ENCODE measurements around the gene KCNV2.

Gene KCNV2

GRCh38 chr9:2691626-2692025 is 25.7 kb upstream of the KCNV2 start:
- no peaks in the 10 kb centered on the region for H3K27me3 ChIP-seq (replicated peaks; ENCODE audit: insufficient read depth, low read length)
- no peaks in the 10 kb centered on the region for H3K4me1 ChIP-seq (ENCODE audit: low read length)
- no peak overlapping the region for H3K9ac ChIP-seq (ENCODE audit: low read length)
- no peaks in the 10 kb centered on the region for H4K20me1 ChIP-seq (ENCODE audit: insufficient read depth, low read length)
- no peak overlapping the region for H3K4me2 ChIP-seq (ENCODE audit: low read depth, low read length)
- H2AFZ ChIP-seq (ENCODE audit: low read length) = no peak overlapping the region
- DNase-seq = no peak
- H3K79me2 ChIP-seq (ENCODE audit: low read length) = no peaks in the 10 kb centered on the region
- no peaks in the 10 kb centered on the region for H3F3A ChIP-seq (ENCODE audit: insufficient read depth, low read length)
- TF ChIP-seq EZH2 (optimal IDR thresholded peaks at IDR 0.05; ENCODE audit: low read depth, low read length) = no peak
- TF ChIP-seq CTCF (IDR thresholded peaks at IDR 0.05; ENCODE audit: low read length) = no peak
- TF ChIP-seq EZH2phosphoT487 (IDR thresholded peaks at IDR 0.05; ENCODE audit: low read length) = no peak
- H3K36me3 ChIP-seq (replicated peaks; ENCODE audit: insufficient read depth, low read length) = no peaks in the 10 kb centered on the region
- H3K27ac ChIP-seq (ENCODE audit: low read length) = no peak overlapping the region
- H3K4me3 ChIP-seq (ENCODE audit: low read length) = no peak overlapping the region
- no peaks in the 10 kb centered on the region for H3K9me2 ChIP-seq (replicated peaks; ENCODE audit: insufficient read depth, low read length)
- H3K9me3 ChIP-seq (replicated peaks; ENCODE audit: insufficient read depth, low read length) = no peaks in the 10 kb centered on the region

GRCh38 chr9:2693056-2693455 is 24.3 kb upstream of the KCNV2 start:
- Histone ChIP-seq H3K9me3 (replicated peaks; ENCODE audit: insufficient read depth, low read length) (no peaks in the 10 kb centered on the region), H3K36me3 (replicated peaks; ENCODE audit: insufficient read depth, low read length) (no peaks in the 10 kb centered on the region)

GRCh38 chr9:2697492-2697891 is 19.8 kb upstream of the KCNV2 start:
- Histone ChIP-seq H3K9ac (ENCODE audit: low read length) (no peak overlapping the region), H3F3A (ENCODE audit: insufficient read depth, low read length) (no peaks in the 10 kb centered on the region), H3K27ac (ENCODE audit: low read length) (no peak overlapping the region), H4K20me1 (ENCODE audit: insufficient read depth, low read length) (no peaks in the 10 kb centered on the region), H3K79me2 (ENCODE audit: low read length) (no peaks in the 10 kb centered on the region), H3K4me1 (ENCODE audit: low read length) (no peaks in the 10 kb centered on the region), H3K4me3 (ENCODE audit: low read length) (no peak overlapping the region), H3K4me2 (ENCODE audit: low read depth, low read length) (no peak overlapping the region), H3K9me2 (replicated peaks; ENCODE audit: insufficient read depth, low read length) (no peaks in the 10 kb centered on the region), H3K9me3 (replicated peaks; ENCODE audit: insufficient read depth, low read length) (no peaks in the 10 kb centered on the region), H3K27me3 (replicated peaks; ENCODE audit: insufficient read depth, low read length) (no peaks in the 10 kb centered on the region), H3K36me3 (replicated peaks; ENCODE audit: insufficient read depth, low read length) (no peaks in the 10 kb centered on the region), H2AFZ (ENCODE audit: low read length) (no peak overlapping the region)
- TF ChIP-seq EZH2phosphoT487 (IDR thresholded peaks at IDR 0.05; ENCODE audit: low read length) = no peak
- no peak for TF ChIP-seq CTCF (IDR thresholded peaks at IDR 0.05; ENCODE audit: low read length)
- no peak for TF ChIP-seq EZH2 (optimal IDR thresholded peaks at IDR 0.05; ENCODE audit: low read depth, low read length)
- DNase-seq = no peak

More at GRCh38 chr9:2693056-2693455, 24.3 kb upstream of the KCNV2 start:
- Histone ChIP-seq H3K4me3 (ENCODE audit: low read length) (no peak overlapping the region), H3K27ac (ENCODE audit: low read length) (no peak overlapping the region), H4K20me1 (ENCODE audit: insufficient read depth, low read length) (no peaks in the 10 kb centered on the region), H3K4me1 (ENCODE audit: low read length) (no peaks in the 10 kb centered on the region), H3K4me2 (ENCODE audit: low read depth, low read length) (no peak overlapping the region), H3K27me3 (replicated peaks; ENCODE audit: insufficient read depth, low read length) (no peaks in the 10 kb centered on the region), H2AFZ (ENCODE audit: low read length) (no peak overlapping the region), H3F3A (ENCODE audit: insufficient read depth, low read length) (no peaks in the 10 kb centered on the region), H3K9ac (ENCODE audit: low read length) (no peak overlapping the region), H3K9me2 (replicated peaks; ENCODE audit: insufficient read depth, low read length) (no peaks in the 10 kb centered on the region), H3K79me2 (ENCODE audit: low read length) (no peaks in the 10 kb centered on the region)
- DNase-seq = no peak
- TF ChIP-seq EZH2phosphoT487 (IDR thresholded peaks at IDR 0.05; ENCODE audit: low read length) = no peak
- TF ChIP-seq EZH2 (optimal IDR thresholded peaks at IDR 0.05; ENCODE audit: low read depth, low read length) = no peak
- TF ChIP-seq CTCF (IDR thresholded peaks at IDR 0.05; ENCODE audit: low read length) = no peak
